Measurements from ENCODE around the gene ADA. TPM values are rescaled to one million over a fixed set of nuclear protein-coding genes. Genes with fewer than 3 reads are reported as not detected.
A peak's percentile ranks its signal among the peaks of the same experiment; 100 is the strongest.

ADA gene
- total RNA-seq, 1 donor from 2014 or later, result 177 TPM

- no peak overlapping the region for H3K27ac Mint-ChIP-seq (ENCODE audit: unreplicated experiment)
- no peak overlapping the region for H3K4me3 Mint-ChIP-seq (ENCODE audit: unreplicated experiment)
- no peaks in the 10 kb centered on the region for H3K27me3 Mint-ChIP-seq (ENCODE audit: unreplicated experiment)
- no peak for DNase-seq (ENCODE audit: extremely low spot score, unreplicated experiment)
- H3K4me1 Mint-ChIP-seq (ENCODE audit: unreplicated experiment), result peaks cover 37% of the 10 kb centered on the region
- H3K36me3 Mint-ChIP-seq (ENCODE audit: unreplicated experiment), result peaks cover 2% of the 10 kb centered on the region
- no peaks in the 10 kb centered on the region for H3K9me3 Mint-ChIP-seq (ENCODE audit: unreplicated experiment)
- TF ChIP-seq CTCF (IDR thresholded peaks at IDR 0.05), result no peak
Observed at GRCh38 chr20:44653546-44653945, 2.0 kb upstream of the ADA start.

- no peak for TF ChIP-seq CTCF (IDR thresholded peaks at IDR 0.05)
- no peak for DNase-seq (ENCODE audit: extremely low spot score, unreplicated experiment)
- H3K27me3 Mint-ChIP-seq (ENCODE audit: unreplicated experiment), result no peaks in the 10 kb centered on the region
Observed at GRCh38 chr20:44651434-44651683, 140 bp downstream of the ADA start.

GRCh38 chr20:44650771-44651433, 597 bp downstream of the ADA start:
- no peak for DNase-seq (ENCODE audit: extremely low spot score, unreplicated experiment)
- Mint-ChIP-seq H3K36me3 (ENCODE audit: unreplicated experiment) (peaks cover 2% of the 10 kb centered on the region), H3K9me3 (ENCODE audit: unreplicated experiment) (no peaks in the 10 kb centered on the region), H3K4me3 (ENCODE audit: unreplicated experiment) (peak overlapping the region; percentile 82), H3K4me1 (ENCODE audit: unreplicated experiment) (peaks cover 60% of the 10 kb centered on the region), H3K27ac (ENCODE audit: unreplicated experiment) (peak overlapping the region; percentile 71), H3K27me3 (ENCODE audit: unreplicated experiment) (no peaks in the 10 kb centered on the region)
- no peak for TF ChIP-seq CTCF (IDR thresholded peaks at IDR 0.05)

More at GRCh38 chr20:44651434-44651683, 140 bp downstream of the ADA start:
- Mint-ChIP-seq H3K4me1 (ENCODE audit: unreplicated experiment) (peaks cover 56% of the 10 kb centered on the region), H3K27ac (ENCODE audit: unreplicated experiment) (no peak overlapping the region), H3K4me3 (ENCODE audit: unreplicated experiment) (peak overlapping the region; percentile 82), H3K36me3 (ENCODE audit: unreplicated experiment) (peaks cover 2% of the 10 kb centered on the region), H3K9me3 (ENCODE audit: unreplicated experiment) (no peaks in the 10 kb centered on the region)

- peak overlapping the region; percentile 82 for H3K4me3 Mint-ChIP-seq (ENCODE audit: unreplicated experiment)
- DNase-seq (ENCODE audit: extremely low spot score, unreplicated experiment), result no peak
- no peak for TF ChIP-seq CTCF (IDR thresholded peaks at IDR 0.05)
- peak overlapping the region; percentile 63 for H3K27ac Mint-ChIP-seq (ENCODE audit: unreplicated experiment)
- no peaks in the 10 kb centered on the region for H3K9me3 Mint-ChIP-seq (ENCODE audit: unreplicated experiment)
- peaks cover 2% of the 10 kb centered on the region for H3K36me3 Mint-ChIP-seq (ENCODE audit: unreplicated experiment)
- peaks cover 66% of the 10 kb centered on the region for H3K4me1 Mint-ChIP-seq (ENCODE audit: unreplicated experiment)
- no peaks in the 10 kb centered on the region for H3K27me3 Mint-ChIP-seq (ENCODE audit: unreplicated experiment)
Observed at GRCh38 chr20:44649976-44650375, 1.5 kb downstream of the ADA start.

- DNase-seq (ENCODE audit: extremely low spot score, unreplicated experiment), result no peak
- Mint-ChIP-seq H3K4me1 (ENCODE audit: unreplicated experiment) (peaks cover 74% of the 10 kb centered on the region), H3K36me3 (ENCODE audit: unreplicated experiment) (peaks cover under 1% of the 10 kb centered on the region), H3K27me3 (ENCODE audit: unreplicated experiment) (no peaks in the 10 kb centered on the region), H3K9me3 (ENCODE audit: unreplicated experiment) (no peaks in the 10 kb centered on the region), H3K27ac (ENCODE audit: unreplicated experiment) (peak overlapping the region; percentile 64), H3K4me3 (ENCODE audit: unreplicated experiment) (peak overlapping the region; percentile 82)
- TF ChIP-seq CTCF (IDR thresholded peaks at IDR 0.05), result no peak
Observed at GRCh38 chr20:44649126-44649525, 2.4 kb downstream of the ADA start.
